Tibial nerve (tissue), 4 donors: ENCODE results near the gene NPB.

Experiments
- CTCF ChIP-seq, 5 experiments: fragments of 200-600 bp in 3 of 5; fragments of 450-650 bp in 2 of 5; sonication (generic) in 3 of 5; IDR thresholded peaks; one replicate each; pipeline ENCODE4 v1.5.1; 2016 to 2019; ENCODE audit warnings: antibody characterized with exemption in 5 of 5, mild to moderate bottlenecking in 3 of 5, moderate library complexity in 2 of 5
- EP300 ChIP-seq, 2 donors: sonication (generic); formaldehyde crosslinking; IDR thresholded peaks; one replicate each; pipeline ENCODE4 v1.6.1; 2017; ENCODE audit warnings: antibody characterized with exemption in 2 of 2, mild to moderate bottlenecking in 1 of 2
- POLR2A ChIP-seq, 2 donors: fragments of 450-650 bp; IDR thresholded peaks; one replicate each; pipeline ENCODE4 v1.6.1; 2017; ENCODE audit warnings: antibody characterized with exemption in 2 of 2, mild to moderate bottlenecking in 2 of 2, moderate library complexity in 2 of 2

- no peak for TF ChIP-seq CTCF (IDR thresholded peaks at IDR 0.05)
- no peak for TF ChIP-seq POLR2A (IDR thresholded peaks at IDR 0.05)
- TF ChIP-seq EP300 (IDR thresholded peaks at IDR 0.05): no peak
Observed at GRCh38 chr17:81901167-81902022, 643 bp upstream of the NPB start.
